ENCODE results near the gene CYLD.

Gene CYLD

DNA sequence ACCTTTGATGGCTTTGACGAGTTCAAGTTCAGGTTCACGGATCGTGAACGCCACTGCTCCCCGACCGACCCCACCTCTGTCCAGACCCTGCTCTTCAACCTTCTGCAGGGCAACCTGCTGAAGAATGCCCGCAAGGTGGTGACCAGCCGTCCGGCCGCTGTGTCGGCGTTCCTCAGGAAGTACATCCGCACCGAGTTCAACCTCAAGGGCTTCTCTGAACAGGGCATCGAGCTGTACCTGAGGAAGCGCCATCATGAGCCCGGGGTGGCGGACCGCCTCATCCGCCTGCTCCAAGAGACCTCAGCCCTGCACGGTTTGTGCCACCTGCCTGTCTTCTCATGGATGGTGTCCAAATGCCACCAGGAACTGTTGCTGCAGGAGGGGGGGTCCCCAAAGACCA is 30.8 kb upstream of the CYLD start:
- DNase-seq (ENCODE audit: low read depth in 2 of 2, low spot score in 1 of 2), result no peak

DNA sequence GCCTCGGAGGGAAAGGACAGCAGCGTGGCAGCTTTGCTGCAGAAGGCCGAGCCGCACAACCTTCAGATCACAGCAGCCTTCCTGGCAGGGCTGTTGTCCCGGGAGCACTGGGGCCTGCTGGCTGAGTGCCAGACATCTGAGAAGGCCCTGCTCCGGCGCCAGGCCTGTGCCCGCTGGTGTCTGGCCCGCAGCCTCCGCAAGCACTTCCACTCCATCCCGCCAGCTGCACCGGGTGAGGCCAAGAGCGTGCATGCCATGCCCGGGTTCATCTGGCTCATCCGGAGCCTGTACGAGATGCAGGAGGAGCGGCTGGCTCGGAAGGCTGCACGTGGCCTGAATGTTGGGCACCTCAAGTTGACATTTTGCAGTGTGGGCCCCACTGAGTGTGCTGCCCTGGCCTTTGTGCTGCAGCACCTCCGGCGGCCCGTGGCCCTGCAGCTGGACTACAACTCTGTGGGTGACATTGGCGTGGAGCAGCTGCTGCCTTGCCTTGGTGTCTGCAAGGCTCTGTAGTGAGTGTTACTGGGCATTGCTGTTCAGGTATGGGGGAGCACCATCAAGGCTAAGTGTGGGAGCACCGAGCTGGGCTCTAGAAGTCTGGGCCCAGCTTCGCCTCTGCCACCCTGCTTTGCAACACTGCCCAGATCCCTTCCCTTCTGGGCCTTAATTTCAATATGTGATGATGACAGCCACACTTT is 29.9 kb upstream of the CYLD start:
- DNase-seq (ENCODE audit: low read depth in 2 of 2, low spot score in 1 of 2), result no peak

DNA sequence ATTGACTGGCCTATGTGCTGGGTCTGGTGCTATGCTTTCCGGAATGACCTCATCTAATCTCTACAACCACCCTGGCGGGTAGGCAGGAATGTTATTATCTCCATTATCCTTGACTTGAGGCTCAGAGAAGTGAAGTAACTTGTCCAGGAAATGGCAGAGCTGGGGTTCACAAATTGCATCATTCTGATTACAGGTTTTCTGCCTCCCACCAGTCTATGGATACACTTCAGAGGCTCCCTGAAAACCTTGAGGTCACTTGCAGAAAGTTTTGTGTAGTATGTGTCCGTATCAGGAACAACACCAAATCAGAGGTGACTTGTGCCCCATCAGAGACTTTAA is 29.4 kb upstream of the CYLD start:
- DNase-seq (ENCODE audit: low read depth in 2 of 2, low spot score in 1 of 2), result no peak

DNA sequence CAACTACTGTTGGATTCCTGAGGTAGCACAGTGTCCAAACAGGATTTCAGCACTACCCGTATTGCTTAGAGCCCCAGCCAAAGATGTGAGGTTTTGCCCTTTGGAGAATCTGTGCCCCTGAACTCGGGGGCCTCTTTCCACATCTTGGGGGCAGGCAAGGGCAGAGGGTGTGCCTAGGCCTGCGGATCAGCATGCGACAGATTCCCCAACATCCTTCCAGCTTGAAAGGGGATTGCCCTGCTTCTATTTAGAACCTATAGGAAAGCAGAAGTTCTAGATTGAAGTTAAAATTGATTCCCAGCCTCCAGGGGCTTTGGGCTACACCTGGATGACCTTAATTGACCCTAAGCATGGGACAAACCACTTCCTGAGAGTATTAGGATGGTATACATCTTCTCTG is 28.9 kb upstream of the CYLD start:
- no peak for DNase-seq (ENCODE audit: low read depth in 2 of 2, low spot score in 1 of 2)

DNA sequence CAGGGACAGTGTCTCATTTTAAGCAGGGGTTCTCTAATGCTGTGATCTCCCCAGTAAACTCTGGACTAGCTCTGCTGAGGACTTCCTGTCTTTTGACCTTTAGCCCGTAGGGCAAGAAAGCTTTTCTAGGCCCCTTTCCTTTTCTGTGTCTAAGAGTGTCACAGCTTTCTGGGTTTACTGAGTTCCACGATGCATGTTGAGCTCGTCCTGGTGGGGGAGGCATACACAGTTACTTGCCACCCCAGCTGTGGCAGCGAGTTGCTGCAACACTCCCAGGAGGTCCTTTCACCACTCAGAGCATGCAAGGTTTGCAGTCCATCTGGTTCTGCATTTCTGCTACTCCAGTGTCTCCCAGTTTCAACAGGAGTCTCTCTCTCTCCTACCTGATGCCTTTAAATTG is 24.8 kb upstream of the CYLD start:
- DNase-seq (ENCODE audit: low read depth in 2 of 2, low spot score in 1 of 2), result no peak

DNA sequence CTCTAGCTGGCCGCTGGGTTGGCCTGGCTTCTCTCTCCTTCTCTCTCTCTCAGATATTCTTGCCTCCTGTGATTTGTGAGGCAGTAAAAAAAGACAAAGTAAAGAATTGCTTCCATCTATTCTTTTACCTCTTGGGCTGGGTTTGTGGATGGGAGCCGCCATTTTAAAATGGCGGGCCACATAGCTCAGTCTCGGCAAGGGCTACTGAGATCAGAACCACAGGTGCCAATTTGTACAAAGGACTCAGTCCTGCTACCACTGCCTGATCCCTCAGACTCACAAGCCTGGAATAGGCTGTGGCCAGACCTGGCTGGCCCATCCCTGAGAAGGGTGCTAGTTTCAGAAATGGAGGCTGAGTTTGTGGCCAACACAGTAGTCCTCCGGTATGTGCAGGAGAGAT is 24.4 kb upstream of the CYLD start:
- DNase-seq (ENCODE audit: low read depth in 2 of 2, low spot score in 1 of 2), result no peak

DNA sequence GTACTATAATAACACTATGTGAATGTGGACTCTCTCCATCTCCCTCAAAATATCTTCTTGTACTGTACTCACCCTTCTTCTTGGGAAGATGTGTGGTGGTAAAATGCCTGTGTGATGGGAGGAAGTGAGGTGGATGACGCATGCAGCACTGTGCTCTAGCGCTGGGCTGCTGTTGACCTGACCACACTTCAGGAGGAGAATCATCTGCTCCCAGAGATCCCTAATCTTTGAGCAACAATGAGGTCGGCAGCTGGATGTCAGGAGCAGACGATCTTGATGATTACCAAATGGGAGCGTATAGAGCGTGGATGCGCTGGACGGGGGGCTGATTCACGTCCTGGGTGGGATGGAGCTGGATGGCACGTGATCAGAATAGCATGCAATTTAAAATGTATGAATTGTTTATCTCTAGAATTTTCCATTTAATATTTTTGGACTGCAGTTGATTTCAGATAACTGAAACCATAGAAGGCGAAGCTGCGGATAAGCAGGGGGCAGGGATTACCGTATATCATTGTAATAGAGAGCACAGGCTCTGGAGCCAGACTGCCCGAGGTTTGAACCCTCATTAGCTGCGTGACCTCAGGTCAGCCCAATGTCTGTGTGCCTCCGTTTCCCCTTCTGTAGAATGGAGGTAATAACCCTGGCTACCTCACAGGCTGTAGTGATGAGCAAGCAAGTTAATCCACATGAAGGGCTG is 23.7 kb upstream of the CYLD start:
- no peak for DNase-seq (ENCODE audit: low read depth in 2 of 2, low spot score in 1 of 2)

DNA sequence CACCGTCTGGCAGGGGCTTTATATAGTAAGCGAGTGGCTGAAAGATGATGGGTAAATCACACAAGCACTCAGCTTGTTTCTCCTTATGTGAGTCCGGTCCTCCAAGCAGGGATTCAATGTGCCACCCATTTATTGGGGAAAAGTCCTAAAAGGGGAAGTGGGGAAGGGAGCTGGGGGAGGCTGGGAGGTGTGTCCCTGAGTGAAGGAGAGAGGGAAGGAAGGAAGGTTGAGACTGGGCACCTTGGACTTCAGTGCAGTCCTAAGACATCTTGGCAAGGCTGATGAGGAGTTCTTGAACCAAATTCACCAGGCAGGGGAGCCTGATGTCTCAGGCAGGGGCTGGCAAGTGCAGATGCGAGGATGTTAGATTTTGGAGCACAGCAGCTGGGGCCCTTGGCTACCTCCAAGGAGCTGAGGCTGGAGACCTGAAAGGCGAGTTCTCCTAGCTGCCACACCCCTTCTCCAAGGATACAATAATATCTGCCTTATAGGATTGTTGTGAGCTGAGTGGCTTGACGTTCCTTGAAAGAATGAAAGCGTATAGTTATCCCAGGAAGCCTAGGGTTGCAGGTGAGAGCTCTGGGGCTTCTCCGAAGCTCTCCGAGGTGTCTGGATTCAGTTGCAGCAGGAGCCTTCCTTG is 23.0 kb upstream of the CYLD start:
- DNase-seq (ENCODE audit: low read depth in 2 of 2, low spot score in 1 of 2), result no peak

DNA sequence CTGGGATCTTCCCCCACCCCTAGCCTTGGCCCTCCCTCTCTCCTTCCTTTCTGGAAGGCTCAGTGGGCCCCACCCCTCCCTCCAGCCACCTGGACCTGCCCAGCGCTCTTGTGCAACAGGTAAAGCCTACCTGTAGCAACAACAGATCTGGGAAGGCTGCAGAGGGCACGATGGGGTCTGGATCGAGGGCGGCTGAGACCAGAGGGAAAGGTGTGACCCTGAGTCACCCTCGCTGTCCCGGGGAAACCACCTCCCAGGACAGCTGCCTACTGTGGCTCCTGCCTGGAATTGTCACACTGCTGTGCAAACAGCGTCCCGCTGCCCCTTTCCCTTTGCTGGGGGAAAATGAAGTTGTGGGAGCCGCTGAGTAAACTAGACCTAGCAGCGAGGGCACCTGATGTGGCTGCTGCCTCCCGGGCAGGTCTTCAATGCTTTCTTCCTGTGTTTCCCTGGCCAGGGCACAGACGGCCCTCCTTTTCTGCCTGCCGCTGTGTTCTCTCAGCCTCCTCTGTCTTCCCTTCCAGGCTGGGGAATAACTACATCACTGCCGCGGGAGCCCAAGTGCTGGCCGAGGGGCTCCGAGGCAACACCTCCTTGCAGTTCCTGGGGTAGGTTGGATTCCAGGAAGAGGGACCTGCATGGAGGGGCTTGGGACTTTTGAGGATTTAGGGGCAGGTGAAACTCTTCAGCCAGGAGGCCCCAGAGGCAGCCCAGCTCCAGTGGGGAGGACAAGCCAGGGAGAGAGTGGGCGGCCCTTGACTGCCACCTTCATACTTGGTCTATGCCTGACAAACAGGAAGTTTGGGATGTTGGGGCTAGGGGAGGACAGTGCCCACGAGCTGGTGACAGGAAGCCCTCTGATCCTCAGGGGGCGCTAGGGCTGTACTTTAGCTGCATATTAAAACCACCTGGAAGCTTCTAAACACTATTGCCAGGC is 22.2 kb upstream of the CYLD start:
- DNase-seq (ENCODE audit: low read depth in 2 of 2, low spot score in 1 of 2), result no peak

DNA sequence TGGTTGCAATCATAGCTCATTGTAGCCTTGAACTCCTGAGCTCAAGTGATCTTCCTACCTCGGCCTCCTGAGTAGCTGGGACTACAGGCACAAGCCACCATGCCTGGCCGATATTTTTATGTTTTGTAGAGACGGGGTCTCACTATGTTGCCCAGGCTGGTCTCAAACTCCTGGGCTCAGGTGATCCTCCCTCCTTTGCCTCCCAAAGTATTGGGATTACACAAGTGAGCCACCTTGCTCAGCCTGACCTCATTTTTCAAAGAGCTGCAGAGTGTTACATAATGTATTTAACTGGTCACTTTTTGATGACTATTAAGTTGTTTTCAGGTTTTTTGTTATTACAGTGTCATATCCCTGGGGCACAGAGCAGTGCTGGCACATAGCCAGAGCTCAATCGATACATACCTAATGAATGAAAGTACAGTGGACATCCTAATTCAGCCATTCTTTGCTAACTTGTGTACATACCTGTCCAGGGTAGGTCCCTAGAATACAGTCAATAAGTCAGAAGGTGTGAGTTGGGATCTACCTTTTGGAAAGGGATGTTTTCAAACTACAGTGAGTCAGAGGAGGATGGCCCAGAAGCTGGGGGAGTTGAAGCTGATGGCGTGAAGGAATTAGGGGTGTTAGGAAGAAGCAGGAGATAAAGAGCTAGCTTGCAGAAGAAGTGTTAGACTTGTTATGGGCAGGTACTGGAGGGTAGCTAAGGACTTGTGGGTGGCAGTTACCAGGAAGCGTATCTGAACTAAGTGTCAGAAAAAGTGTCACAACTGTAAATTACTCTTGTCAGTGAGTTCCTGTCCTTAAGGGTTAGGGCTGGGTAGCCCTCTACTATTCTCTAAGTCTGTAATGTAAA is 20.1 kb upstream of the CYLD start:
- DNase-seq (ENCODE audit: low read depth in 2 of 2, low spot score in 1 of 2), result no peak

DNA sequence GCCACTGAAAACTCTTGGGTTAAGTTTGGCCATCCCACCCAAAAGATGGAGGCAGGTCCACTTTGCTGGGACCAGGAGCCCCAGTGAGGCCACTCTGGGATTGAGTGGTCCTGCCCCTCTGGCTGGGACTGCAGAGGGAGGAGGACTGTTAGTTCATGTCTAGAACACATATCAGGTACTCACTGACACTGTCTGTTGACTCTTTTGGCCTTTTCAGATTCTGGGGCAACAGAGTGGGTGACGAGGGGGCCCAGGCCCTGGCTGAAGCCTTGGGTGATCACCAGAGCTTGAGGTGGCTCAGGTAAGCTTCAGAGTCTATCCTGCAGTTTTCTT is 19.5 kb upstream of the CYLD start:
- no peak for DNase-seq (ENCODE audit: low read depth in 2 of 2, low spot score in 1 of 2)

DNA sequence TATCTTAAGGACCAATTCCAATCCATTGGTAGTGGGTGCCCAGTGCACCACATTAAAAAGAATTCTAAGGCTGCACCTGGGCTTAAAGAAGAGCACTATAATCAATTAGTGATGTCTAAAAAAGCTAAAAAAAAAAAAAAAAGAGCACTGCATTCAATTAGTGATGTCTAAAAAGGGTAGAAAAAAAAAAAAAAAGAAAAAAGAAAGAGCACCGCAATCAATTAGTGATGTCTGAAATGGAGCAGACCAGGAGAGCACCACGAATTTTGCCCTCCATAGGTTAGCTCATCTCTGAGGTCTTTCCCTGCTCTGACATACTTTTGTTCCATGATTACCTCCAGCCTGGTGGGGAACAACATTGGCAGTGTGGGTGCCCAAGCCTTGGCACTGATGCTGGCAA is 18.9 kb upstream of the CYLD start:
- DNase-seq (ENCODE audit: low read depth in 2 of 2, low spot score in 1 of 2), result no peak

DNA sequence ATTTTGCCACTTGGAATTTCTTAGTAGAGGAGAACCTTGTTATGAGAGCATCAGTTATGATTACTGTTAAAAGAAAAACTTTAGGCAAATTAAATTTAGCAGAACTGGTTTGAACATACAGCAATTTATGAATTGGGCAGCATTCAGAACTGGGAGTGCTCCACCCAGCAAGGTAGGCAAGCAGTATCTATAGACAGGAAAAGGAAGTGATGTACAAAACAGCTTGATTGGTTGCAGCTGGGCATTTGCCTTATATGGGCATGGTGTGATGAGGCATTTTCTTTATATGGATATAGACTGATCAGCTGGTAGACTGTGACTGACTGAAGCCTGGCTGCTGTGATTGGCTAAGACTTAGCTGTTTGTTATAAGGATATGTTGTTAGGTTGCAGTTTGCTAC is 17.6 kb upstream of the CYLD start:
- DNase-seq (ENCODE audit: low read depth in 2 of 2, low spot score in 1 of 2), result no peak

DNA sequence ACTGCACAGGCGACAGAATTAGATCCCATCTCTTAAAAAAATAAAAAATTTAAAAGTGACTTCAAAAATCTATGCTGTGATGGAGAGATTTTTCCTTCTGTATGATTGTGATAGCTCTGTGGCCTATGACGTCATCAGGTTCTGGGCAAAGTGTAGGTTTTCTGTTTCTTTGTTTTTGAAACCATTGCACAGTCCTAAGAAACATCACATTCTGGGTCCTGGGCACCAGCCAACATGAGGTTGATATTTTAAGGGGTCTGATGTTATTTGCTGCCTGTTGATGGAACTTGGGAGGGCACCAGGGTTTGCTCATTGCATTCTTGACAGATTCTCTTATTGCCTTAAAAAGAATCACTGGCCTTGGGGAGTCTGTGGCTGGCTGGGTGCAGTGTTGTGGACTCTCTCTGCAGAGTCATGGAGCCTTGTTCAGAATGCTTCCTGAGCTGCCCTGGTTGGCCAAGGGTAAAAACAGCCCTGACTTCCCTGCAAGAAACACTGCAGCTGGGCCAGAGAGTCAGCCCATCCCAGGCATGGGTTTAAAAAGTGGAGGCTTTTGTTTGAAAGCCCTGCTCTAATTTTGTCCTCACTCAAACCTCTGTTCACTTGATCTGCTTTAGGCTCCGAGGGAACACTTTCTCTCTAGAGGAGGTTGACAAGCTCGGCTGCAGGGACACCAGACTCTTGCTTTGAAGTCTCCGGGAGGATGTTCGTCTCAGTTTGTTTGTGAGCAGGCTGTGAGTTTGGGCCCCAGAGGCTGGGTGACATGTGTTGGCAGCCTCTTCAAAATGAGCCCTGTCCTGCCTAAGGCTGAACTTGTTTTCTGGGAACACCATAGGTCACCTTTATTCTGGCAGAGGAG is 10.5 kb upstream of the CYLD start:
- DNase-seq (ENCODE audit: low read depth in 2 of 2, low spot score in 1 of 2), result no peak

DNA sequence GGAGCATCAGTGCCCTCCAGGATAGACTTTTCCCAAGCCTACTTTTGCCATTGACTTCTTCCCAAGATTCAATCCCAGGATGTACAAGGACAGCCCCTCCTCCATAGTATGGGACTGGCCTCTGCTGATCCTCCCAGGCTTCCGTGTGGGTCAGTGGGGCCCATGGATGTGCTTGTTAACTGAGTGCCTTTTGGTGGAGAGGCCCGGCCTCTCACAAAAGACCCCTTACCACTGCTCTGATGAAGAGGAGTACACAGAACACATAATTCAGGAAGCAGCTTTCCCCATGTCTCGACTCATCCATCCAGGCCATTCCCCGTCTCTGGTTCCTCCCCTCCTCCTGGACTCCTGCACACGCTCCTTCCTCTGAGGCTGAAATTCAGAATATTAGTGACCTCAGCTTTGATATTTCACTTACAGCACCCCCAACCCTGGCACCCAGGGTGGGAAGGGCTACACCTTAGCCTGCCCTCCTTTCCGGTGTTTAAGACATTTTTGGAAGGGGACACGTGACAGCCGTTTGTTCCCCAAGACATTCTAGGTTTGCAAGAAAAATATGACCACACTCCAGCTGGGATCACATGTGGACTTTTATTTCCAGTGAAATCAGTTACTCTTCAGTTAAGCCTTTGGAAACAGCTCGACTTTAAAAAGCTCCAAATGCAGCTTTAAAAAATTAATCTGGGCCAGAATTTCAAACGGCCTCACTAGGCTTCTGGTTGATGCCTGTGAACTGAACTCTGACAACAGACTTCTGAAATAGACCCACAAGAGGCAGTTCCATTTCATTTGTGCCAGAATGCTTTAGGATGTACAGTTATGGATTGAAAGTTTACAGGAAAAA is 9.7 kb upstream of the CYLD start:
- DNase-seq (ENCODE audit: low read depth in 2 of 2, low spot score in 1 of 2), result no peak

DNA sequence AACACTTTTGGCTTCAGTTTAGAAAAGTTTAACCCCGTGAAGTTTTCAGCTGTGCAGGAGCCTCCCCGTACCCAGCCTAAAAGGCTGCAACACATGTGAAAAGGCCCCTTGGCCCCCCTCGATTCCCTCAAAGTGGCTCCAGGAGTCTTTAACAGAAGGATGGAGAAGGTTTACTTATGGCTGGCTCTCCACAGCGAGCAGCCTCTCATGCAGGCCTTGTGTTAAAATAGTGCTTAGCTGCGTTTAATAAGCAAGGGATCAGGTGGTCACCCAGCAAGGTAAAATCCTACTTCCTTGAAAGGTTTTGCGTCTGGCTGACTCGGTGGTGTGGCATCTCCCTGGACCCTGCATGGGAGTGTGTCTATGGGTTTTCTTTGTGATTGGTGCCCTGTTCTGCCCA is 8.4 kb upstream of the CYLD start:
- no peak for DNase-seq (ENCODE audit: low read depth in 2 of 2, low spot score in 1 of 2)

DNA sequence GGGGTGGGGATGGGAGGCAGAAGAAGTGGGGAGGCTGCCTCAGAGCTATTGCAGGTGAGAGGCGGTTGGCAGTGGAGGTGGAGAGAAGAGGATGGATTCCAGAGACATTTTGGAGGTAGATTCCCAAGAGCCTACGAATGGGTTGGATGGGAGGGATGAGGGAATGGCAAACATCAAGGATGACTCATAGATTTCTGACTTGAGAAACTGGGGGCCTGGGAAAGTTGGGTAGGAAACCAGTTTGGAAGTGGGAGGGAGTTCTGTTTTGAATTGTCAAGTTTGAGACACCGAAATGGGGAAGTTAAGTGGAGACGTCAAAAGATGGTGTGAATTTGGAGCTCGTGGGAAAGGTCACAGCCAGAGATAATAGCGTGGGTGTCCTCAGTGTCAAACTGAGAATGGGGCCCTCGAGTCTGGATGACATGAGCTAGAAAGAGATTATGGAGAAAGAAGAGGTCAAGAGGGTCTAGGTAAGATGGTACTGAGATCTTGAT is 6.2 kb upstream of the CYLD start:
- DNase-seq (ENCODE audit: low read depth in 2 of 2, low spot score in 1 of 2), result no peak

DNA sequence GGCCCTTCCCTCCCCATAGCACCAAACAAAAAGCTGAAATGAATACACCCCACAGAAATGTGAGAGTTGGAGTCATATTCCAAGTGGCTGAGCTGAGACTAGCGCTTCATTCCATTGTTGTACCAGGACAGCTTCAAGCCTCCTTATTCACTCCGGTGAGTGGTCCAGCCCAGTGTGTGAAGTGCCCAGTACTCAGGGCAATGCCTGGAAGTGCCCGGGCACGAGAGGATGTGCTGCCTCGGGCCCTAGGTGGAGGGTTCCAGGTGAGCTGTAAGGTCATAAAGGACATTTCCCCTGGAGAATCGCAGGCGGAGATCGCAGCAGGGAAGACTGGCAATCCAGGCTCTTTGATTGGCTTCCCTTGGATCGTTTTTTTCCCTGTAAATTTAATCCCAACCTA is 5.4 kb upstream of the CYLD start:
- no peak for DNase-seq (ENCODE audit: low read depth in 2 of 2, low spot score in 1 of 2)

DNA sequence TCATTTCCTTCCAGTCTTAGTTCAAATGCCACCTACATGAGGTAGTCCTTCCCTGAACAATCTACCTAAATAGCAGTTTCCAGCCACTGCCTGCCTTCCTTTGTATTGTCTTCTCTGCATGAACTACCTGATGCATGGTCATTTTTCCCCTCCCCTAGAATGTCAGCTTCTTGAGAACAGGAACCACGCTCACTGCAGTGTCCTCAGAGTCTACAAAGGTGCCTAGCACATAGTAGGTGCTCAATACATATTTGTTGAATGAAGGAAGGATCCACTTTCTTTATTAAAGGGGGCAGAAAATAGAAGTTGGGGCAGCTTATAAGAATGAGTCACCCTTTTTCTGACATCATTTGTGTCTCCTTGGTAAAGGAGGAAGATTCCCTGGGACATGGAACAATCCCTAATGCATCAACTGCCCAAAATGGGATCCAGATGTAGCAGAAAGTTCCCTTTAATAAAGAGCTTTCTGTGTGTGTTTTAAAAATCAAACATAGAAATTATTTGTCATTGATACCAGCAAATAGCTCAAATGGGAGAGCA is 4.4 kb upstream of the CYLD start:
- no peak for DNase-seq (ENCODE audit: low read depth in 2 of 2, low spot score in 1 of 2)

Data from stimulated activated CD8-positive, alpha-beta memory T cell treated with anti-CD3 and anti-CD28 coated beads, Interleukin-4, amount 100 ng/mL, for 4 hours (primary cell).